Ovary (tissue), 9 donors: Measurements from ENCODE around the gene FLNC. TPM values are rescaled to one million over a fixed set of nuclear protein-coding genes. Genes with fewer than 3 reads are reported as not detected.

ENCODE experiments used
- DNase-seq, 5 donors: peaks; one replicate each; pipeline ENCODE4 v3.0.0-alpha.2; 2019 to 2020
- H3K27ac ChIP-seq, 2 donors: fragments of 200-600 bp; one replicate each; pipeline versions ENCODE4 v1.5.1 to v1.8.0; 2019 to 2022
- H3K27me3 ChIP-seq: fragments of 200-600 bp; one replicate; pipeline ENCODE4 v1.8.0; 2022
- H3K36me3 ChIP-seq: fragments of 200-600 bp; sonication (generic); one replicate; pipeline ENCODE4 v1.5.1; 2019
- H3K4me1 ChIP-seq: one replicate; pipeline ENCODE4 v1.8.1; 2013; ENCODE audit warnings: mild to moderate bottlenecking, moderate library complexity; ENCODE audit not compliant: insufficient read depth
- H3K4me3 ChIP-seq: fragments of 200-600 bp; sonication (generic); one replicate; pipeline ENCODE4 v1.5.1; 2017
- H3K9me3 ChIP-seq, 2 donors: fragments of 200-600 bp in 1 of 2; sonication (generic) in 1 of 2; one replicate each; pipeline versions ENCODE4 v1.5.1 to v1.8.1; 2013 to 2019; ENCODE audit warnings: mild to moderate bottlenecking in 1 of 2, moderate library complexity in 1 of 2
- CTCF ChIP-seq, 3 donors: fragments of 450-650 bp in 2 of 3; fragments of 200-600 bp in 1 of 3; IDR thresholded peaks; one replicate each; pipeline versions ENCODE4 v1.5.1 to v1.8.0; 2016 to 2022; ENCODE audit warnings: antibody characterized with exemption in 3 of 3, mild to moderate bottlenecking in 1 of 3
- EP300 ChIP-seq: sonication (generic); formaldehyde crosslinking; IDR thresholded peaks from one replicate; pipeline ENCODE4 v1.6.1; 2017; ENCODE audit warnings: antibody characterized with exemption
- POLR2A ChIP-seq: fragments of 450-650 bp; IDR thresholded peaks from one replicate; pipeline ENCODE4 v1.6.1; 2017; ENCODE audit warnings: antibody characterized with exemption, mild to moderate bottlenecking, moderate library complexity
- WGBS, 3 donors: extraction: QIAGEN DNeasy Blood & Tissue Kit in 1 of 3; methylation state at CpG; one replicate each; pipeline versions ENCODE4 v1.1.5 to v1.1.7; 2013 to 2017; 5-methylcytosine and 5-hydroxymethylcytosine counted together
- intact Hi-C, 4 donors: fragments of 100-400 bp; cut with DNase I; formaldehyde crosslinking; loops; one replicate each; pipeline versions ENCODE4 v1.11.0 to v1.15.1; 2022 to 2023
- polyA plus RNA-seq, 2 donors: library from polyadenylated mRNA; stranded (reverse); fragments of 200-250 nt in 1 of 2; fragments of 350-450 nt in 1 of 2; fragmentation: Illumina TruSeq in 1 of 2; extraction: RNeasy Lipid Tissue Mini Kit (QIAGEN cat#74804) in 1 of 2; gene quantifications; one replicate each; pipeline ENCODE4 v1.2.3, GENCODE V29; 2013 to 2014
- total RNA-seq, 7 donors: library from RNA; depleted of rRNA in 2 of 7; stranded (reverse); fragments of >200 nt in 2 of 7; fragmentation: NEBNext Ultra II Directional in 3 of 7; extraction: Animal tissue kit (Norgen Biotek cat#: 25700) in 3 of 7; gene quantifications; one replicate each; pipeline versions ENCODE4 v1.1.0 to v1.2.4, GENCODE V29; 2016 to 2023
- donor health status: DM: no; HTN: no; CAD: no; lungs with moderate emphysema.
- donor health status: DM: no; HTN: no; CAD: no.
- donor health status: Bipolar disorder and iron deficiency.
- donor health status: DM: yes; HTN: yes; CAD: no.
- donor health status: DM: no; HTN: no; CAD: no.
- donor health status: DM: yes; HTN: yes; CAD: no.

FLNC gene
- total and polyA plus RNA-seq, 9 donors: 6.5 to 51.2 (median 16.4) TPM

GRCh38 chr7:128794020-128794419 is 36.2 kb upstream of the FLNC start:
- intact Hi-C loops: no loop called here
- H3K36me3 ChIP-seq: no peaks in the 10 kb centered on the region
- H3K27me3 ChIP-seq: no peaks in the 10 kb centered on the region
- no peak for DNase-seq
- peaks cover 4% of the 10 kb centered on the region for H3K4me1 ChIP-seq
- TF ChIP-seq CTCF (IDR thresholded peaks at IDR 0.05) (no peak), EP300 (no peak), POLR2A (no peak)
- no peaks in the 10 kb centered on the region for H3K9me3 ChIP-seq
- no peak overlapping the region for H3K4me3 ChIP-seq
- 75 to 84% (median 80%) methylated on average over 3 of the region's 3 CpGs for WGBS, 3 donors
- no peak overlapping the region for H3K27ac ChIP-seq

GRCh38 chr7:128794436-128794835 is 35.8 kb upstream of the FLNC start:
- WGBS, 3 donors: 94 to 95% (median 94%) methylated on average over 8 of the region's 8 CpGs
- no peaks in the 10 kb centered on the region for H3K36me3 ChIP-seq
- TF ChIP-seq POLR2A (no peak), EP300 (no peak), CTCF (IDR thresholded peaks at IDR 0.05) (no peak)
- no peaks in the 10 kb centered on the region for H3K9me3 ChIP-seq
- H3K4me3 ChIP-seq: no peak overlapping the region
- H3K27ac ChIP-seq: no peak overlapping the region
- peaks cover 4% of the 10 kb centered on the region for H3K4me1 ChIP-seq
- no peaks in the 10 kb centered on the region for H3K27me3 ChIP-seq
- intact Hi-C loops: no loop called here
- DNase-seq: no peak

GRCh38 chr7:128795129-128795528 is 35.1 kb upstream of the FLNC start:
- intact Hi-C loops: no loop called here
- WGBS, 3 donors: 86 to 89% (median 87%) methylated on average over 4 of the region's 4 CpGs
- Histone ChIP-seq H3K27ac (no peak overlapping the region), H3K4me3 (no peak overlapping the region), H3K4me1 (peaks cover 4% of the 10 kb centered on the region), H3K9me3 (no peaks in the 10 kb centered on the region), H3K36me3 (no peaks in the 10 kb centered on the region), H3K27me3 (no peaks in the 10 kb centered on the region)
- TF ChIP-seq POLR2A (no peak), CTCF (IDR thresholded peaks at IDR 0.05) (no peak), EP300 (no peak)
- DNase-seq: no peak

- Histone ChIP-seq H3K36me3 (no peaks in the 10 kb centered on the region), H3K4me1 (peaks cover 4% of the 10 kb centered on the region), H3K27me3 (no peaks in the 10 kb centered on the region), H3K4me3 (no peak overlapping the region), H3K9me3 (no peaks in the 10 kb centered on the region), H3K27ac (no peak overlapping the region)
- 50 to 62% (median 62%) methylated on average over 5 of the region's 5 CpGs for WGBS, 3 donors
- intact Hi-C loops: no loop called here
- no peak for DNase-seq
- TF ChIP-seq EP300 (no peak), POLR2A (no peak)
Measured at GRCh38 chr7:128796327-128796726, 33.9 kb upstream of the FLNC start.

- Histone ChIP-seq H3K36me3 (no peaks in the 10 kb centered on the region), H3K4me3 (no peak overlapping the region), H3K27me3 (no peaks in the 10 kb centered on the region), H3K27ac (no peak overlapping the region), H3K9me3 (no peaks in the 10 kb centered on the region), H3K4me1 (no peaks in the 10 kb centered on the region)
- TF ChIP-seq POLR2A: no peak
- no peak for TF ChIP-seq CTCF (IDR thresholded peaks at IDR 0.05)
- TF ChIP-seq EP300: no peak
- intact Hi-C loops: no loop called here
- WGBS, 3 donors: 80 to 90% (median 80%) methylated on average over 2 of the region's 2 CpGs
- no peak for DNase-seq
Measured at GRCh38 chr7:128799451-128799850, 30.8 kb upstream of the FLNC start.
